HG02642 (cell line): ENCODE results near the gene RNF4.
"Not testable (repeated sequence)": the region's sequence is repeated elsewhere in the genome, so short reads cannot be mapped to it uniquely, and the experiment has no call there.

Experiments used
- ATAC-seq: cut with Tn5 transposase; IDR thresholded peaks from one replicate; pipeline ENCODE4 v1.9.1; 2021; ENCODE audit warnings: mild to moderate bottlenecking; ENCODE audit not compliant: unreplicated experiment, poor library complexity

RNF4 gene, protein sequence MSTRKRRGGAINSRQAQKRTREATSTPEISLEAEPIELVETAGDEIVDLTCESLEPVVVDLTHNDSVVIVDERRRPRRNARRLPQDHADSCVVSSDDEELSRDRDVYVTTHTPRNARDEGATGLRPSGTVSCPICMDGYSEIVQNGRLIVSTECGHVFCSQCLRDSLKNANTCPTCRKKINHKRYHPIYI

GRCh38 chr4:2468456-2469191, at the start of gene RNF4:
Gene RNF4 (plus strand): TSS chr4:2469106. CDS start chr4:2490494, 21,388 bp downstream.
- peak; percentile 80 for ATAC-seq

DNA sequence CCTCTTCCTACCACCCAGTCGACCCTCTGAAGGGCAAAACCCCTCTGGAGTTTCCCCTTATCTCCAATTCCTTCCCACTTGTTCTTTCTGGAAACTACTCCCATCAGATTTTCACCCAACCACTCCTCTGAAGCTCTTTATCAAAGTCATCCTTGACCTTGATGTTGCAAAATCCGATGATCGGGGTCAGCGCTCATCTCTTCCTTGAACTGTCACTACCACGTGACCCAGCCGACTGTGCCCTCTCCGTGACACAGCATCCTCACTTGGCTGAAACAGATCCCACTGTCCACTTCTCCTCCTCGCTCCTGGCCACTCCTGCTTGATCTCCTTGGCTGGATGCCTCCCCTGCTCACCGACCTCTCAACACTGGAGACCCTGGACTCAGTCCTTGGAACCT, 49.1 kb upstream of the RNF4 start:
- no peak for ATAC-seq

DNA sequence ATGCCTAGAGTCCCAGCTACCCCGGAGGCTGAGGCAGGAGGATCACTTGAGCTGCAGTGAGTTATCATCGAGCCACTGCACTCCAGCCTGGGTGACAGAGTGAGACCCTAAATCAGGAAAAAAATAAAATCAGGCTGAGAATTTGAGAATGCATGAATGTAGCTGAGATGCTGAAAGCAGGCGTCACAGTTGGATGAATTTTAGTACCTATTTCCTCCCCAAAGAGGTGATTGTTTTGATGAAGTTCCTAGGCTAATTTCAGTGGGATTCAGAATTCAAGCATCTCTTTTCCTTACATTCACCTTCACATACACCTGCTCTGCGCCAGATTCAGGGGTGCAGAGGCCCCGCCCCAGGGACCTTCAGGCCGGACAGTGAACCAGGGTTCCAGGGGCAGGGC, 47.0 kb upstream of the RNF4 start:
- ATAC-seq, result no peak

DNA sequence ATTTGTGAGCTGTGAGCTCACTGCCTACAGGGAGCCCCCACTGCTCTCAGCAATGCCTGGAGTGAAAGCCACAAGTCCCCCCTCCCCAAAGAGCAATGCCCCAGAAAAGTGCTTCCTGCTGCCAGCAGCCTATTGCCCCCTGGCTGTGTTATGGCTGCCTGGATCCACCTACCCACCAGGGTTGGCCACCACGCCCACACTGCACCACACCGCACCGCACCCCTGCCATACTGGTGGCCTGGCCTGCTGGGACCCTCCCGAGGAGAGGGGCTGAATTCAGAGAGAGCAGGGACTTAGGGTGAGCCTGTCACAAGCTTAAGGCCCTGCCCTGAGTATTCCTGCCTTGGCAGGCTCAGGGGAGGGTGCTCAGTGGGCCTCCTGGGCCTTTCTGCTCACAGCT, 45.8 kb upstream of the RNF4 start:
- ATAC-seq, result no peak

DNA sequence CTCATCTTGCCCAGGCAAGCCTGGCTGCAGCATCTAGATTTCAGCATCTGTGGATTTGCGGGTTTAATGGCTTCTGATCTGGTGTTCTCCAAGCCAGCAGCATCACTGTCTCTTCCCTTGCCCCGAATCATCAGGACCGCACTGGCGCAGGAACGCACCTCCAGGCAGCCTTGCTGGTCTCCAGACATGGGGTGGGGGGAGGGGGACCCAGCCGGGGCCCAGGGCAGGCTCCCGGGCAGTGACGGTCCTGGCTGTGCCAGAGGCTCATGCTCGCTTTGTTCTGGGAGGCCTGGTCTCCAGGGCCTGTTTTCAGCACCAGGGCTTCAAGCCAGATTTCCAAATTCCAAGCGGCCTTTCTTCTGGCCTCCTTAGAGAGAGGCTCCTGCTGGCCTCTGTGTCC, 45.2 kb upstream of the RNF4 start:
- no peak for ATAC-seq

- ATAC-seq, result no peak
These were observed 44.3 kb upstream of the RNF4 start for GRCh38 chr4:2424581-2424980.

DNA sequence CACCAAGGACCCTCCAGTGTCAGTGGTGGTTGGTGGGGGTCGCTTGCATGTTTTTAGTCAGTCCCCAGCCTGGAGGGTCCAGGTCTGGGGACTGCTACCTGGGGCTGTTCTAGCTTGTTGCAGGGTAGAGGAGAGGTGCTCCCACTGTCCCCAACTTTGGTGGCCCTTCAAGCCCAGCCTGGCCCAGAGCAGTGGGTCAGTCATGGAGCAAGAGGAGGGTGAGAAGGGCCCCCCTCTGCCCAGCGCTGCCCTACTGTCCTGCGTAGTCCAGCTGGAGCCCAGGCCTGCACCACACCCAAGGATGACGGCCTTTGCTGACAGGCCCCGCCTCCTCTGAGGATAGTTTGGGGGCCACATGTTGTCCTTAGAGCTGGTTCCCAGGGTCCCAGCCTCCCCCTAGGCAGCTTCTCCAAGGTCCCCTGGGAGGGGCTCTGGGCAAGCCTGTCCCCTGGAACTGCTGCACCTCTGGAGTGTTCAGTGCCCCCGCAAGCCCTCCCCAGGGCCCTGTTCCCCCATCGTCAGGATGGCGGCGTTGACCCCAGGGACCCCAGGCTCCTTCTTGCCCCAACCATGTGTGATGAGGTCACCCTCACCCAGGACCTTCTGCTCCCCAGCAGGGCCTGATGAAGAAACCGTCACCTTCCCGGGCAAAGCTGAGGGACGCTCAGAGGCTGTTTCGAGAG, 43.4 kb upstream of the RNF4 start:
- ATAC-seq, result no peak

DNA sequence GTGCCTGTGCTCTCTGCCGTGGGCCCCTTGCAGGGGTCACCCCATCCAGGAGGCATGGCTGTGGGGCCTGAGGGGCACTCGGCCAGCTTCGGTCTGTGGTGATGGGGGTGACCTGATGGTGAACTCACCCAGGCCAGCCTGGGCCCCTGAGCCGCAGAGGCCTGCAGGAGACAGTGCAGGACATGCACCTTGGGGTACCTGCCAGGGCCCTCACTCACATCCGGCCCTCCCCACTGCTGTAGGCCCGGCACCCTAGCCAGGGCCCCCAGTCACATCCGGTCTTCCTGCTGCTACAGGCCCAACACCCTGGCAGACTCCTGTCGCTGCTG, 42.9 kb upstream of the RNF4 start:
- no peak for ATAC-seq

GRCh38 chr4:2426711-2427275, 42.1 kb upstream of the RNF4 start:
- ATAC-seq, result no peak

GRCh38 chr4:2427383-2428334, 41.2 kb upstream of the RNF4 start:
- no peak for ATAC-seq

DNA sequence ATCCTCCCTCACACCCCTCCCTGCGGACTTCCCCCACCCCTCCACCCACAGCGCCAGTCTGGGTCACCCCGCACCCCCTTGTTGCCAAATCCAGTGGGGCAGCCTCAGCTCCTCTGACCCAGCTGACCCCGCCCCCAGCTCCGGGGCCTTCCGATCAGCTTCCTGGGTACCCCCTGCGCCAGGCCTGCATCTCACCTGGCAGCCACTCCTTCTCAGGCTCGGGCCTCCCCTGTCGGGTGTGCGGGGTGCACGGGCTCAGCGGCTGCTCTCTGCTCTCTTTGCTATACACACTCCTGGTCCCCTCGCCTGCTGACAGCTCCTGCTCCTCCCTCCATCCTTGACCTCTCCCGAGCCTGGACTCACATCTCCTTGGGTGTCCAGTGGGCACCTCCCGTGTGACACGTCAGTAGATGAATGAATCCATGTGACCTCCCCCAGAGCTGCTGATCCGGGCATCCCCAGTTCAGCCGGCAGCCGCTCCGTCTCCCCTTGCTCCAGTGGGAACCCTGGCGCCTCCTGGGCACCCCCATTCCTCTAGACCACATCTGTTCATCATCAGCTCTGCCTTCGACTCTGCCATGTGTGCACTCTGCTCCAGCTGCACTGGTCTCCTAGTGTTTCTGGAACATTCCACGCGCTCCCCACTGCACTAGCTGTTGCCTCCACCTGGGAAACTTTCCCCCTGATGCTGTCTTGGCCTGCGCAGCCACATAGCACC, 40.3 kb upstream of the RNF4 start:
- ATAC-seq, result no peak

DNA sequence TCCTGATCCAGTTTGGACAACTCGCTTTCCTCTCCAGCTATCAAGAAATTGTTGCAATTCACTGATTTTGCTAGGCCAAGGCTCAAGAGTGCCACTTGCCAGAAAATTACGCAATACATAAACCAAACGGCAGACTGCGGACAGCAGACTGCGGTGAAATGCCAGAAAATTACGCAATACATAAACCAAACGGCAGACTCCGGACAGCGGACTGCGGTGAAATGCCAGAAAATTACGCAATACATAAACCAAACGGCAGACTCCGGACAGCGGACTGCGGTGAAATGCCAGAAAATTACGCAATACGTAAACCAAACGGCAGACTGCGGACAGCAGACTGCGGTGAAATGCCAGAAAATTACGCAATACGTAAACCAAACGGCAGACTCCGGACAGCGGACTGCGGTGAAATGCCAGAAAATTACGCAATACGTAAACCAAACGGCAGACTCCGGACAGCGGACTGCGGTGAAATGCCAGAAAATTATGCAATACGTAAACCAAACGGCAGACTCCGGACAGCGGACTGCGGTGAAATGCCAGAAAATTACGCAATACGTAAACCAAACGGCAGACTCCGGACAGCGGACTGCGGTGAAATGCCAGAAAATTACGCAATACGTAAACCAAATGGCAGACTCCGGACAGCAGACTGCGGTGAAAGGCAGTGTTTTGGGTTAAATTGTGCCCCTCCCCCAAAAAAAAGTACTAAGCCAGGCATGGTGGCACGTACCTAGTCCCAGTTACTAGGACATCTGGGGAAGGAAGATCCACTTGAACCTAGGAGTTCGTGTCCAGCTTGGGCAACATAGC, 38.8 kb upstream of the RNF4 start:
- not testable (repeated sequence) for ATAC-seq

DNA sequence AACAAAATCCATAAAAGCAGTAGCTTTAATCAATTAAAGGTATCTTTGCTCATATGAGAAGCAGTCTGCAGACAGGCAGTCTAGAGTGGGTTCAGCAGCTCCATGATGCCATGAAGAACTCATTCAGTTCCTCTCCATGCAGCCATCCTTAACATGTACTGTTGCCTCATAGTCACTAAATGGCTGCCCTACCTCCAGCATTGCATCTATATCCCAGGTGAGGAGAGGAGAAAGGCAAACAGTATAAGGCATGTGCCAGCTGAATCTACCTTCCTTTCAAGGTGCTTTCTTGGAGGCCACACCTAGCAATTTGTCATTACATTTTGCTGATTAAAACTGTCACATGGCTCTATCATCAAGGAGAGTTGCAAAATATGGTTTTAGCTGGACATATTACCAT, 36.9 kb upstream of the RNF4 start:
- no peak for ATAC-seq

- ATAC-seq, result no peak
These were observed 35.8 kb upstream of the RNF4 start for GRCh38 chr4:2432991-2433530.

GRCh38 chr4:2433609-2434350, 35.1 kb upstream of the RNF4 start:
- ATAC-seq, result no peak

GRCh38 chr4:2434420-2434819, 34.5 kb upstream of the RNF4 start:
- ATAC-seq, result no peak

- ATAC-seq, result no peak
These were observed 32.6 kb upstream of the RNF4 start for GRCh38 chr4:2436301-2436700.
